GM12878 (cell line): Measurements from ENCODE around the gene NUBPL. TPM values are rescaled to one million over a fixed set of nuclear protein-coding genes. Genes with fewer than 3 reads are reported as not detected.
"Not testable (repeated sequence)": the region's sequence is repeated elsewhere in the genome, so short reads cannot be mapped to it uniquely, and the experiment has no call there.

Source experiments
- ATAC-seq: fragments of 200-7000 bp; cut with Tn5 transposase; 3 replicates; pipeline ENCODE4 v1.9.1; 2020; ENCODE audit warnings: mild to moderate bottlenecking, moderate library complexity
- BruUV-seq: library from RNA; stranded (reverse); fragments of 400-500 nt; replicated peaks from 2 replicates; lab custom pipeline; 2021; lab: Mats Ljungman, UMichigan
- CTCF ChIA-PET: fragments of 300-600 bp; sonication (Branson Sonifier 250); formaldehyde crosslinking; extraction: SDS; loops from one replicate; lab custom pipeline; 2021; ENCODE audit warnings: inconsistent platforms; lab: Yijun Ruan, JAX
- POLR2A ChIA-PET: fragments of 350-600 bp; formaldehyde crosslinking; extraction: SDS; loops from one replicate; lab custom pipeline; 2021; ENCODE audit warnings: inconsistent platforms; lab: Charles Lee
- RAD21 ChIA-PET: fragments of 300-600 bp; sonication (Branson Sonifier 250); formaldehyde crosslinking; loops from one replicate; lab custom pipeline; 2023; ENCODE audit warnings: antibody characterized with exemption; ENCODE audit not compliant: unreplicated experiment; lab: Charles Lee
- SMC1A ChIA-PET: fragments of 300-600 bp; sonication (Branson Sonifier 250); formaldehyde crosslinking; loops from one replicate; lab custom pipeline; 2023; ENCODE audit not compliant: unreplicated experiment, uncharacterized antibody; lab: Charles Lee
- DNase-seq: peaks from one replicate; pipeline ENCODE4 v3.0.0-alpha.2; 2011; ENCODE audit warnings: low read depth, low spot score
- FAIRE-seq: peaks from 3 replicates; lab custom pipeline; 2011; peaks lifted over from hg19 to GRCh38; lab: Jason Lieb, UNC
- H2AFZ ChIP-seq: 2 replicates; pipeline ENCODE4 v1.6.0; 2011; ENCODE audit warnings: low read depth, low read length, control low read depth; ENCODE audit not compliant: control insufficient read depth
- H3K27ac ChIP-seq: 2 replicates; pipeline ENCODE4 v1.5.1; 2011; ENCODE audit warnings: control low read depth; ENCODE audit not compliant: control insufficient read depth, insufficient read depth
- H3K27me3 ChIP-seq, 2 experiments: replicated peaks in 1 of 2; 2 replicates each; pipeline versions ENCODE4 v1.6.0 to v1.6.1; 2011; ENCODE audit warnings: low read length in 1 of 2; ENCODE audit not compliant: control insufficient read depth in 2 of 2, insufficient read depth in 2 of 2
- H3K36me3 ChIP-seq, 2 experiments: 2 replicates each; pipeline ENCODE4 v1.5.1; 2011; ENCODE audit warnings: low read length in 1 of 2; ENCODE audit not compliant: control insufficient read depth in 2 of 2, insufficient read depth in 2 of 2
- H3K4me1 ChIP-seq: 2 replicates; pipeline ENCODE4 v1.6.1; 2011; ENCODE audit warnings: mild to moderate bottlenecking, low read length, moderate library complexity, mixed read lengths; ENCODE audit not compliant: control insufficient read depth, insufficient read depth
- H3K4me2 ChIP-seq: 2 replicates; pipeline ENCODE4 v1.6.0; 2011; ENCODE audit warnings: control low read depth; ENCODE audit not compliant: control insufficient read depth, insufficient read depth
- H3K4me3 ChIP-seq: fragments of 200-600 bp; sonication (generic); 2 replicates; pipeline ENCODE4 v1.5.1; 2016
- H3K79me2 ChIP-seq: 2 replicates; pipeline ENCODE4 v1.6.0; 2011; ENCODE audit warnings: low read length; ENCODE audit not compliant: control insufficient read depth, insufficient read depth
- H3K9ac ChIP-seq: 2 replicates; pipeline ENCODE4 v1.8.0; 2011; ENCODE audit warnings: low read length, control low read depth, mixed read lengths; ENCODE audit not compliant: control insufficient read depth, insufficient read depth
- H3K9me3 ChIP-seq: replicated peaks from 3 replicates; pipeline ENCODE4 v1.5.1; 2011; ENCODE audit warnings: mild to moderate bottlenecking, low read length; ENCODE audit not compliant: control insufficient read depth, insufficient read depth
- H4K20me1 ChIP-seq: 2 replicates; pipeline ENCODE4 v1.6.0; 2011; ENCODE audit not compliant: control insufficient read depth, insufficient read depth
- ETV6 ChIP-seq, 2 experiments: fragments of 450-650 bp in 1 of 2; IDR thresholded peaks in 1 of 2; conservative IDR thresholded peaks in 1 of 2; 2 replicates each; pipeline ENCODE4 v1.6.1; 2014; ENCODE audit warnings: antibody characterized with exemption in 1 of 2, borderline replicate concordance in 1 of 2, low read depth in 1 of 2, mild to moderate bottlenecking in 1 of 2, moderate library complexity in 1 of 2
- FOXM1 ChIP-seq: IDR thresholded peaks from 2 replicates; pipeline ENCODE4 v1.6.1; 2012; ENCODE audit warnings: low read depth, mild to moderate bottlenecking, inconsistent platforms, low read length, moderate library complexity
- IRF4 ChIP-seq: IDR thresholded peaks from 2 replicates; pipeline ENCODE4 v1.6.1; 2011; ENCODE audit warnings: low read depth, low read length
- KLF5 ChIP-seq: fragments of 450-650 bp; IDR thresholded peaks from 2 replicates; pipeline ENCODE4 v1.6.1; 2014; ENCODE audit warnings: mild to moderate bottlenecking; ENCODE audit not compliant: partially characterized antibody
- MEF2A ChIP-seq: IDR thresholded peaks from 2 replicates; pipeline ENCODE4 v1.6.1; 2011; ENCODE audit warnings: low read depth, mild to moderate bottlenecking, low read length, moderate library complexity; ENCODE audit not compliant: insufficient read depth
- NFXL1 ChIP-seq: fragments of 450-650 bp; IDR thresholded peaks from 2 replicates; pipeline ENCODE4 v1.6.1; 2017; ENCODE audit warnings: antibody characterized with exemption, mild to moderate bottlenecking, borderline replicate concordance
- USF2 ChIP-seq: IDR thresholded peaks from 2 replicates; pipeline ENCODE4 v1.6.1; 2011; ENCODE audit warnings: low read depth, low read length, improper control_type of control experiment, borderline replicate concordance
- YY1 ChIP-seq: IDR thresholded peaks from 2 replicates; pipeline ENCODE4 v1.6.1; 2011; ENCODE audit warnings: low read depth, mild to moderate bottlenecking, low read length
- WGBS: methylation state at CpG from one replicate; pipeline ENCODE4 v1.1.6; 2016; ENCODE audit warnings: low lambda C conversion rate; ENCODE audit not compliant: insufficient replicate concordance, insufficient coverage; ENCODE audit errors: missing lambda C conversion rate; 5-methylcytosine and 5-hydroxymethylcytosine counted together
- in situ Hi-C: fragments of 300-500 bp; cut with MboI; formaldehyde crosslinking; loops from 9 replicates; pipeline ENCODE4 v1.14.3; 2018; ENCODE audit warnings: mixed read lengths
- intact Hi-C: fragments of 100-400 bp; cut with micrococcal nuclease; formaldehyde crosslinking; loops from one replicate; pipeline ENCODE4 v1.14.2; 2022; ENCODE audit not compliant: unreplicated experiment
- polyA plus RNA-seq, 11 experiments: library from polyadenylated mRNA; depleted of rRNA in 4 of 11; unstranded in 6 of 11; stranded (reverse) in 5 of 11; fragments of >200 nt; fragmentation: Nextera tagmentation in 4 of 11; fragmentation: Illumina TruSeq in 1 of 11; extraction: Ambion mirVana in 4 of 11; extraction: Trizol in 1 of 11; gene quantifications; 1 replicate in 1 of 11; 2 replicates in 10 of 11; pipeline versions ENCODE4 v1.2.1 to v1.2.3, GENCODE V29; 2011 to 2016; ENCODE audit warnings: inconsistent platforms in 2 of 11, missing spikeins in 2 of 11, low read depth in 1 of 11
- total RNA-seq, 4 experiments: library from RNA; depleted of rRNA in 3 of 4; stranded (reverse); fragments of >200 nt in 3 of 4; fragmentation: Illumina TruSeq in 1 of 4; extraction: Trizol in 1 of 4; gene quantifications; 2 replicates each; pipeline versions ENCODE4 v1.2.1 to v1.2.3, GENCODE V29; 2013 to 2021

NUBPL gene
- total and polyA plus RNA-seq, 10 of the 15 experiments (the other 5 are each of a cell fraction or from before 2014, with no cell fraction given), result 3.4 to 11.6 (median 8.1) TPM

- Histone ChIP-seq H3K27ac (no peak overlapping the region), H3K36me3 (no peaks in the 10 kb centered on the region), H3K79me2 (no peaks in the 10 kb centered on the region), H2AFZ (no peak overlapping the region), H4K20me1 (no peaks in the 10 kb centered on the region), H3K9ac (no peak overlapping the region), H3K4me1 (no peaks in the 10 kb centered on the region), H3K27me3 (no peaks in the 10 kb centered on the region), H3K9me3 (no peaks in the 10 kb centered on the region), H3K4me2 (no peak overlapping the region), H3K4me3 (no peak overlapping the region)
- no peak for FAIRE-seq
- CTCF ChIA-PET, result no interaction called here
- RAD21 ChIA-PET, result no interaction called here
- no TSS peak for BruUV-seq
- SMC1A ChIA-PET, result no interaction called here
- TF ChIP-seq NFXL1 (no peak), FOXM1 (no peak), ETV6 (conservative IDR thresholded peaks at IDR 0.05 in 1 of 2, IDR thresholded peaks at IDR 0.05 in 1 of 2; ENCODE audit: borderline replicate concordance in 1 of 2, low read depth in 1 of 2) (no peak), KLF5 (no peak), IRF4 (no peak), MEF2A (no peak), USF2 (no peak), YY1 (no peak)
- intact Hi-C loops (loop anchor here (5.0 kb wide), 1 partner anchor 179 kb away; no protein-coding TSS in a partner anchor), in situ Hi-C loops (no loop called here)
- no peak for DNase-seq
- WGBS, result 97% methylated on average over 5 of the region's 5 CpGs
- POLR2A ChIA-PET, result no interaction called here
- ATAC-seq, result no peak
Observed at GRCh38 chr14:31613188-31613587, 52.0 kb downstream of the NUBPL start.

- H4K20me1 ChIP-seq, H3K4me3 ChIP-seq, H3K4me2 ChIP-seq, H3K79me2 ChIP-seq, H2AFZ ChIP-seq, H3K9ac ChIP-seq, POLR2A ChIA-PET, CTCF ChIA-PET, H3K36me3 ChIP-seq, BruUV-seq, H3K27ac ChIP-seq, H3K27me3 ChIP-seq, ATAC-seq, in situ Hi-C loops, SMC1A ChIA-PET, DNase-seq, H3K9me3 ChIP-seq, intact Hi-C loops, FAIRE-seq, H3K4me1 ChIP-seq, RAD21 ChIA-PET: not testable (repeated sequence)
- 85% methylated on average over 2 of the region's 2 CpGs for WGBS
Observed at GRCh38 chr14:31618884-31619283, 57.7 kb downstream of the NUBPL start.
